ENCODE measurements around the gene NUMBL. TPM values are rescaled to one million over a fixed set of nuclear protein-coding genes. Genes with fewer than 3 reads are reported as not detected.

The NUMBL gene
- total RNA-seq, 1 experiment from 2014 or later = 41.7 TPM

DNA sequence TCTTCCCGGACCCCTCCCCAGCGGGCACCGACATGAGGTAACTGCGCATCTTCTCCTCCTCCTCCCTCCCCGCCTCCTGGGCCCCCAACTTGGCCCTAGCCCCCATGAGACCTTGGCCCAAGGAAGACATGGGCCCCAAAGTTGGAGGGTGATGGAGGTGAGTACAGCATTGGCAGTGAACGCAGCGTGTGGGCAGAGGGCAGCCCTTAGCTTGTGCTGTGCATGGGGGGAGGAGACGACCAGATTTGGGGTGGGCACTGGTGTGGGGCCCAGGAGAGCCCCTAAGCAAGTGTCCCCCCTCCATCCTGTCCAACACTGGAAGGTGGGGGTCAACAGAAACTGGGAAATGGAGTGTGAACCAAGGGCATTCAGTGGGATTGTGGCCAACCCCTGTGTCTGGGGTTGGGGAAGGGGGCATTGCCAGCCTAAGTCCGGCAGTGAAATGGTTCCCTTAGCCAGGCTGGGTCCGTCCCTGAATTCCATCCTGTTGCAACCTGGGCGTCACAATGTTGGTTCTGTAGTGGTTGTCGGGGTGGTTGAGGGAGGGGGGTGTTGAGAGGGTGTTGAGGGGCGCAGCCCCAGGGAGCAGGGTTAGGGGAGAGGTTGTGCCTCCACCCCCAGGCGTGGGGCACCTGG lies 23.5 kb downstream of the NUMBL start:
- Histone ChIP-seq H3K9me3 (ENCODE audit: control insufficient read depth in 1 of 2, insufficient read depth in 1 of 2, low read depth in 1 of 2, low read length in 2 of 2) (peaks cover 0 to 12% of the 10 kb centered on the region in 2 experiments; a peak in 1 of 4 replicates), H3K27me3 (ENCODE audit: insufficient read depth, low read length) (no peaks in the 10 kb centered on the region), H3K4me1 (ENCODE audit: control insufficient read depth in 1 of 2, insufficient read depth in 2 of 2, low read length in 2 of 2) (peaks cover 30 to 54% of the 10 kb centered on the region in 2 experiments), H3K79me2 (ENCODE audit: insufficient read depth, low read length) (no peaks in the 10 kb centered on the region), H3K9ac (ENCODE audit: low read length) (peak overlapping the region; percentile 57), H2AFZ (ENCODE audit: low read depth, low read length, poor library complexity, severe bottlenecking) (no peak overlapping the region), H3K4me2 (ENCODE audit: low read length) (peak overlapping the region; percentile 76), H3K9me2 (ENCODE audit: insufficient read depth) (no peaks in the 10 kb centered on the region), H3K36me3 (ENCODE audit: control insufficient read depth in 1 of 2, insufficient read depth in 2 of 2, low read length in 2 of 2) (peaks cover 25 to 44% of the 10 kb centered on the region in 2 experiments; a peak in 3 of 4 replicates), H4K20me1 (ENCODE audit: insufficient read depth) (no peaks in the 10 kb centered on the region), H3K27ac (ENCODE audit: low read depth, low read length) (peak overlapping the region; percentile 71; the same call in 1 of the 2 replicates), H3K4me3 (replicated peaks in 1 of 2; ENCODE audit: low read depth in 1 of 2, low read length in 2 of 2) (peak overlapping the region; percentile 7 to 42; a peak in 1 of 4 replicates)
- intact Hi-C loops (cut with micrococcal nuclease) = loop anchor here (1.0 to 10.0 kb wide), 2 partner anchors 48 to 908 kb away; partner anchors contain the start of gene CEACAM21
- ATAC-seq = no peak
- no peak for TF ChIP-seq SIN3A (IDR thresholded peaks at IDR 0.05; ENCODE audit: low read depth)
- TF ChIP-seq, protein P1, sequence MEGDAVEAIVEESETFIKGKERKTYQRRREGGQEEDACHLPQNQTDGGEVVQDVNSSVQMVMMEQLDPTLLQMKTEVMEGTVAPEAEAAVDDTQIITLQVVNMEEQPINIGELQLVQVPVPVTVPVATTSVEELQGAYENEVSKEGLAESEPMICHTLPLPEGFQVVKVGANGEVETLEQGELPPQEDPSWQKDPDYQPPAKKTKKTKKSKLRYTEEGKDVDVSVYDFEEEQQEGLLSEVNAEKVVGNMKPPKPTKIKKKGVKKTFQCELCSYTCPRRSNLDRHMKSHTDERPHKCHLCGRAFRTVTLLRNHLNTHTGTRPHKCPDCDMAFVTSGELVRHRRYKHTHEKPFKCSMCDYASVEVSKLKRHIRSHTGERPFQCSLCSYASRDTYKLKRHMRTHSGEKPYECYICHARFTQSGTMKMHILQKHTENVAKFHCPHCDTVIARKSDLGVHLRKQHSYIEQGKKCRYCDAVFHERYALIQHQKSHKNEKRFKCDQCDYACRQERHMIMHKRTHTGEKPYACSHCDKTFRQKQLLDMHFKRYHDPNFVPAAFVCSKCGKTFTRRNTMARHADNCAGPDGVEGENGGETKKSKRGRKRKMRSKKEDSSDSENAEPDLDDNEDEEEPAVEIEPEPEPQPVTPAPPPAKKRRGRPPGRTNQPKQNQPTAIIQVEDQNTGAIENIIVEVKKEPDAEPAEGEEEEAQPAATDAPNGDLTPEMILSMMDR (IDR thresholded peaks at IDR 0.05 in 2 of 3, conservative IDR thresholded peaks at IDR 0.05 in 1 of 3; ENCODE audit: borderline replicate concordance in 1 of 3, insufficient read depth in 1 of 3, low read depth in 2 of 3, low read length in 2 of 3) = no peak
- RAD21 ChIA-PET (ENCODE audit: low non-redundant PET in 1 of 2, low total read pairs in 2 of 2, uncharacterized antibody in 2 of 2, unreplicated experiment in 2 of 2) = no interaction called here
- no peak for DNase-seq (ENCODE audit: low read depth, low spot score)
- CTCF ChIA-PET = no interaction called here
- POLR2A ChIA-PET = no interaction called here
- BruUV-seq (replicated peaks) = no TSS peak

Measured in HCT116 (cell line).